GM19240 (cell line): ENCODE results near the gene MAT1A.

Experiments used
- DNase-seq: peaks from one replicate; pipeline ENCODE4 v3.0.0; 2011; ENCODE audit warnings: low spot score; ENCODE audit not compliant: insufficient read length

The MAT1A gene

GRCh38 chr10:80283119-80283518 lies 6.3 kb downstream of the MAT1A start:
- DNase-seq = no peak

- DNase-seq = no peak
Measured at GRCh38 chr10:80281784-80282765, 7.4 kb downstream of the MAT1A start.

- no peak for DNase-seq
Measured at GRCh38 chr10:80281292-80281691, 8.2 kb downstream of the MAT1A start.

GRCh38 chr10:80280071-80280800 lies 9.2 kb downstream of the MAT1A start:
- DNase-seq = no peak

GRCh38 chr10:80279146-80279545 lies 10.3 kb downstream of the MAT1A start:
- DNase-seq = no peak

- no peak for DNase-seq
Measured at GRCh38 chr10:80278480-80278879, 11.0 kb downstream of the MAT1A start.

GRCh38 chr10:80277567-80278250 lies 11.7 kb downstream of the MAT1A start:
- no peak for DNase-seq

GRCh38 chr10:80277016-80277415 lies 12.4 kb downstream of the MAT1A start:
- no peak for DNase-seq

GRCh38 chr10:80276335-80276734 lies 13.1 kb downstream of the MAT1A start:
- no peak for DNase-seq

GRCh38 chr10:80275756-80276155 lies 13.7 kb downstream of the MAT1A start:
- DNase-seq = no peak

GRCh38 chr10:80275135-80275498 lies 14.3 kb downstream of the MAT1A start:
- no peak for DNase-seq

- no peak for DNase-seq
Measured at GRCh38 chr10:80274396-80275134, 14.9 kb downstream of the MAT1A start.

GRCh38 chr10:80273523-80274170 lies 15.8 kb downstream of the MAT1A start:
- no peak for DNase-seq

- DNase-seq = no peak
Measured at GRCh38 chr10:80272793-80273522, 16.5 kb downstream of the MAT1A start.

GRCh38 chr10:80271416-80271815 lies 18.0 kb downstream of the MAT1A start:
- DNase-seq = no peak

GRCh38 chr10:80270887-80271286 lies 18.6 kb downstream of the MAT1A start:
- no peak for DNase-seq

- DNase-seq = no peak
Measured at GRCh38 chr10:80268938-80269588, 20.4 kb downstream of the MAT1A start.

GRCh38 chr10:80268266-80268665 lies 21.2 kb downstream of the MAT1A start:
- DNase-seq = no peak

- no peak for DNase-seq
Measured at GRCh38 chr10:80266513-80266863, 23.0 kb downstream of the MAT1A start.
